HPDE6-E6E7 (cell line): ENCODE measurements around the gene TMEM238.

Experiments used
- DNase-seq: peaks from one replicate; pipeline ENCODE4 v3.0.0; 2011; ENCODE audit warnings: missing footprints; ENCODE audit errors: extremely low spot score

The TMEM238 gene

GRCh38 chr19:55358493-55358892 is 25.6 kb downstream of the TMEM238 start:
- DNase-seq, result no peak

- DNase-seq, result no peak
These were observed 28.8 kb downstream of the TMEM238 start for GRCh38 chr19:55355213-55355821.

- no peak for DNase-seq
These were observed 29.3 kb downstream of the TMEM238 start, which contains the start of gene COX6B2 for GRCh38 chr19:55354698-55355212. COX6B2 (minus strand) TSS chr19:55354719; CDS start chr19:55354521, 198 bp downstream.

- peak; percentile 86 for DNase-seq
These were observed 30.0 kb downstream of the TMEM238 start for GRCh38 chr19:55353803-55354697.

- no peak for DNase-seq
These were observed 30.7 kb downstream of the TMEM238 start for GRCh38 chr19:55353356-55353802.

- DNase-seq, result no peak
These were observed 31.4 kb downstream of the TMEM238 start for GRCh38 chr19:55352549-55353145.

- peak; percentile 67 for DNase-seq
These were observed 32.1 kb downstream of the TMEM238 start for GRCh38 chr19:55352040-55352439.

GRCh38 chr19:55350620-55351315 is 33.3 kb downstream of the TMEM238 start:
- DNase-seq, result no peak

- no peak for DNase-seq
These were observed 35.6 kb downstream of the TMEM238 start for GRCh38 chr19:55348317-55349034.

- DNase-seq, result no peak
These were observed 36.6 kb downstream of the TMEM238 start for GRCh38 chr19:55347442-55348009.

GRCh38 chr19:55346725-55347441 is 37.2 kb downstream of the TMEM238 start:
- no peak for DNase-seq

- DNase-seq, result no peak
These were observed 38.0 kb downstream of the TMEM238 start for GRCh38 chr19:55345818-55346724.

- DNase-seq, result no peak
These were observed 38.8 kb downstream of the TMEM238 start for GRCh38 chr19:55345101-55345817.

- peak; percentile 47 for DNase-seq
These were observed 39.6 kb downstream of the TMEM238 start for GRCh38 chr19:55344444-55344843.

GRCh38 chr19:55341595-55342531 is 42.2 kb downstream of the TMEM238 start:
- DNase-seq, result no peak

GRCh38 chr19:55341171-55341588 is 42.9 kb downstream of the TMEM238 start:
- peak; percentile 67 for DNase-seq

GRCh38 chr19:55340784-55341147 is 43.3 kb downstream of the TMEM238 start:
- no peak for DNase-seq
